GM18520 (cell line): ENCODE data around the gene MYL9.
"Not testable (repeated sequence)": the region's sequence is repeated elsewhere in the genome, so short reads cannot be mapped to it uniquely, and the experiment has no call there.

Experiments used
- ATAC-seq: cut with Tn5 transposase; IDR thresholded peaks from one replicate; pipeline ENCODE4 v1.9.1; 2021; ENCODE audit not compliant: unreplicated experiment

Gene MYL9

GRCh38 chr20:36548704-36549627 lies 7.6 kb downstream of the MYL9 start:
- ATAC-seq: no peak

GRCh38 chr20:36549628-36549941 lies 8.3 kb downstream of the MYL9 start:
- ATAC-seq: no peak

GRCh38 chr20:36549942-36550789 lies 8.8 kb downstream of the MYL9 start:
- no peak for ATAC-seq

GRCh38 chr20:36550790-36551299 lies 9.5 kb downstream of the MYL9 start:
- ATAC-seq: no peak

GRCh38 chr20:36555248-36555647 lies 13.9 kb downstream of the MYL9 start:
- ATAC-seq: no peak

- no peak for ATAC-seq
These were observed 21.4 kb downstream of the MYL9 start for GRCh38 chr20:36562724-36563123.

- no peak for ATAC-seq
These were observed 22.1 kb downstream of the MYL9 start for GRCh38 chr20:36563374-36563773.

GRCh38 chr20:36564078-36564725 lies 22.9 kb downstream of the MYL9 start:
- not testable (repeated sequence) for ATAC-seq

GRCh38 chr20:36564726-36565121 lies 23.4 kb downstream of the MYL9 start:
- ATAC-seq: not testable (repeated sequence)

- ATAC-seq: no peak
These were observed 24.2 kb downstream of the MYL9 start for GRCh38 chr20:36565520-36565919.

GRCh38 chr20:36569847-36570429 lies 28.6 kb downstream of the MYL9 start:
- no peak for ATAC-seq

GRCh38 chr20:36571564-36572504 lies 30.5 kb downstream of the MYL9 start:
- no peak for ATAC-seq

- ATAC-seq: no peak
These were observed 31.4 kb downstream of the MYL9 start for GRCh38 chr20:36572701-36573102.

GRCh38 chr20:36573103-36573797 lies 31.9 kb downstream of the MYL9 start, which contains the start of gene TGIF2:
TSS of gene TGIF2 (plus strand) at chr20:36573597. CDS start at chr20:36578775, 5,178 bp downstream.
- ATAC-seq: peak; percentile 64

GRCh38 chr20:36573798-36574365 lies 32.6 kb downstream of the MYL9 start:
- ATAC-seq: no peak

- ATAC-seq: no peak
These were observed 33.2 kb downstream of the MYL9 start for GRCh38 chr20:36574366-36575135.

GRCh38 chr20:36576081-36576445 lies 34.7 kb downstream of the MYL9 start:
- ATAC-seq: no peak
